HepG2 (cell line): ENCODE measurements around the gene ADCY5.

Source experiments
- CBX2 ChIP-seq, 2 experiments: fragments of 200-600 bp in 1 of 2; sonication (generic); formaldehyde crosslinking in 1 of 2; IDR thresholded peaks; 2 replicates each; pipeline versions ENCODE4 v1.7.0 to v1.8.1; 2018 to 2022; ENCODE audit warnings: low read depth in 2 of 2, low read length in 1 of 2, mild to moderate bottlenecking in 1 of 2, missing genetic modification reagents in 1 of 2
- CHD2 ChIP-seq: IDR thresholded peaks from 2 replicates; pipeline ENCODE4 v1.6.1; 2011; ENCODE audit warnings: low read depth, low read length, improper control_type of control experiment
- ZNF619 ChIP-seq: sonication (generic); formaldehyde crosslinking; IDR thresholded peaks from 2 replicates; pipeline ENCODE4 v1.4.0; 2020; ENCODE audit warnings: mild to moderate bottlenecking, missing genetic modification reagents

DNA sequence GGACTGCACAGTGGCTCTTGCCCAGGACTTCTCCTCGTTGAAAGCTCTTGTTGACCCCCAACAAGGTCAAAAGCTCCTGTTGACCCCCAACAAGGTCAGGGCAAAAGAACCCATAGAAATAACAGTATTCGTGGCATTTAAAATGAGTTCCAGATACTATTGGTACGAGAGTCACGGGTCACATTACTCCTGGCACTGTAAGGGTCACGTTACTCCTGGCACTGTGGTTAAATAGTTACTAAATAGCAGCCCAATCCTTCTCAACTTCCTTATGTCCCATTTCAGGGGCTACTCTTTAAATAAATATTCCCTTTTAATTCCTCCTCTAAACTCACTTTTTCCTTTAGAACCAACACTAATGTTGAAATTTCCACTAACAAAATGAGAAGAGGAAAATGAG is 18.2 kb upstream of the ADCY5 start:
- TF ChIP-seq CBX2 (IDR thresholded peaks at IDR 0.05; ENCODE audit: low read depth, low read length) (no peak), CBX2 (CRISPR knock-in tag; IDR thresholded peaks at IDR 0.05; ENCODE audit: low read depth) (no peak), ZNF619 (CRISPR knock-in tag) (no peak), CHD2 (no peak)
